Non-pigmented ciliary epithelial cell (primary cell): ENCODE results near the gene TGM5.
"Not testable (repeated sequence)": the region's sequence is repeated elsewhere in the genome, so short reads cannot be mapped to it uniquely, and the experiment has no call there.

ENCODE experiments used
- DNase-seq: peaks from one replicate; pipeline ENCODE4 v3.0.0-alpha.2; 2010; ENCODE audit warnings: low read depth

Gene TGM5

DNA sequence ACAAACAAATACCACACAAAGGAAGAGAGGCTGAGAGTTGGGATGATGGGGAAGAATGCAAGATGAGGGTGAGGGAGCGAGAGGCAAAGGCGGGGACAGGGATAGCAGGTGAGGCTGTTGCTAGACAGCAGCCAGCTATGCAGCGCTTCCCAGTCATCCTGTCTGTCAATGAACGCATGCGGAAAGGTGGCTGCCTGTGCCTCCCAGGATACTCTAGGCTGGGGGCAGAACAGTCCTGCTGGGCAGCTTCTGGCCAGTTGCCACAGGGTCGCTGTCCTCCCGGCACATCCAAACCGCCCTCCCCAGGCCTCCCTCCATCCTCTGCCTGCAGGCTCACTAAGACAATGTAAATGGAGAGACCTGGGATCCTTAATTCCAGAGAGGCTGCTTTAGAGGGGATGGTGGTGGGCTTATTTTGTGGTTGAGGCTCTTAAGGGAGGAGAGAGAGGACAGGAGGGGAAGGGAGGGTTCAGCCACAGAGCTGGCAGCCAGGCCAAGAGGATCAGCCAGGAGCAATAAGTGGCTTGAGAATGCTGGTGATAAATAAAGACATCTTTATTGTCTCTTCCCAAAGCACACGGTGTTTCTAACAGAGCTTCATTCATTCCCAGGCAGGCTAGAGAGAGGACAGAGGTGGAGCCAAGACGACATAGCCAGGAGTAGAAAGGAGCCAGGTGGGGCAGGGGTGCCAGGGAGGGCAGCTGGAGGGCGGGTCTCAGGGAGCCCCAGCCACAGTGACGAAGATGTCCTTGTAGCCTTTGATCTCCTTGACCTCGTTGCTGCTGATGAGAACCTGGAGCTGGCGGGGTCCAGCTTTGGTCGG lies 9.2 kb upstream of the TGM5 start:
- no peak for DNase-seq

DNA sequence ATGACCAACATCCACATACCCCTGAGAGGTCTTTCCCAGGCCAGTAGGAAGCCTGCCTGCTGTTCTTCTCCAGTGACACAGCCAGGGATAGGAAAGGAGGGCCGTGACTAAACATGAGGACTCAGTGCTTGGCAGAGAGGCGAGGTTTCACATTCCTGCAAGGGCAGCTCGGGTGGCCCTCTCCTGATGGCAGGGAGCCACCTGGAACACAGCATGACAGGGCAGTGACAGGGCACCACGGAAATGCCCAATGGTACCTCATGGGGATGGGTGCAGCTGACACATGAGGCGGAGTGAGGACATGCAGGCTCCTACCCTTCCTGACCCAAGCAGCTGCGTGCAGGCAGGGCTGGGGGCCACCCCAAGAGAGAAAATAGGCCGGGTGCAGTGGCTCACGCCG lies 7.4 kb upstream of the TGM5 start:
- DNase-seq = no peak

DNA sequence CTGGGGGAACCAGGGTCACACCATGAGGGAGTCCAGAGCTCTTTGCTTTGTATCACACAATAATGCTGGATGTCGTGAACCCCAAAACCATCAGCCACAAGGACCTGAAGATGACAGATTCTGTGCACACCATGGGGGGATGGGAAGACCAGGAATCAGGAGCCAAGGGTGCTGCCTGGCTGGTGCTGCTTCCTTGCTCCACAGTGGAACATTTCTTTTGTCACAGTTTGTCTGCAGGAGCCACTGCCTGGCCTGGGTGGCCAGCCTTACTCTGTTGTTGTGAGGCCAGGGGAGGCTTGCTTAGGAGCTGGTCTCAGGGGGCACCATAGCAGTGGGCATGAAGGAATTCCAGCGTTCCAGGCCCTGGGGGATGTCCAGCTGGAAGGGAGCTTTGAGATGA lies 6.5 kb upstream of the TGM5 start:
- DNase-seq = no peak

DNA sequence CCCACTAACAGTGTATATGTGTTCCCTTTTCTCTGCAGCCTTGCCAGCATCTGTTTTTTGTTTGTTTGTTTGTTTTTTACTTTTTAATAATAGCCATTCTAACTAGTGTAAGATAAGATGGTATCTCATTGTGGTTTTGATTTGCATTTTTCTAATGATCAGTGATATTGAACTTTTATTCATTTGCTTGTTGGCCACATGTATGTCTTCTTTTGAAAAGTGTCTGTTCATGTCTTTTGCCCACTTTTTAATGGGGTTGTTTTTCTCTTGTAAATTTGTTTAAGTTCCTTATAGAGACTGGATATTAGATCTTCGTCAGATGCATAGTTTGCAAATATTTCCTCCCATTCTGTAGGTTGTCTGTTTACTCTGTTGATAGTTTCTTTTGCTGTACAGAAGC lies 5.2 kb upstream of the TGM5 start:
- not testable (repeated sequence) for DNase-seq

DNA sequence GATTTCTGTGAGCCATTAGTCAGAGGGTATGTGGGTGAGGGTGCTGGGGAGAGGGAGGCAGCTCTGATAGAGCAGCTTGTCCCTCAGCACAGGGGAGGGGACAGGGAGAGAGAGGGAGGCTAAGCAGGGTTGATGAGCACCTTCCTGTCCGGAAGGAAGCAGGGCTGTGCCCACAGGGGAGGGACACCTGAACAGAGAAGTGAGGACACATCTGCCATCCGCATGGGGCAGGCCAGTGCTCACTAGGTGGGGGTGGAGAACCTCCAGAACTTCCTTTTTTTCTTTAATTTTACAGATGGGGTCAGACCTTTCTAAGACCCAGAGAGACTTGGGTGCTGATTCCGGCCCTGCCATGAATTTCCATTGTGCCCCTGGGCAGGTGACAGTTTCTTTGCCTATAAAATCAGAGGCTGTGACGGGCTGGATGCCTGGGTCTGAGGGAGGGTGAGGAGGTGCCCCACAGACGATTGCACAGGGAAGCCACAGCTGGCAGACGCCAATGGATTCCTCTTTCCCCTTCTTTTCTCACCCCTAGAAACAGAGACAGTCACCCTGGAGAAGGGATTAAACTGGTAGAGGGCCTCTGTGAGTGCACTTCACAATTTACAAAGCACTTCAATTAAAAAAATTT lies 4.1 kb upstream of the TGM5 start:
- DNase-seq = no peak

DNA sequence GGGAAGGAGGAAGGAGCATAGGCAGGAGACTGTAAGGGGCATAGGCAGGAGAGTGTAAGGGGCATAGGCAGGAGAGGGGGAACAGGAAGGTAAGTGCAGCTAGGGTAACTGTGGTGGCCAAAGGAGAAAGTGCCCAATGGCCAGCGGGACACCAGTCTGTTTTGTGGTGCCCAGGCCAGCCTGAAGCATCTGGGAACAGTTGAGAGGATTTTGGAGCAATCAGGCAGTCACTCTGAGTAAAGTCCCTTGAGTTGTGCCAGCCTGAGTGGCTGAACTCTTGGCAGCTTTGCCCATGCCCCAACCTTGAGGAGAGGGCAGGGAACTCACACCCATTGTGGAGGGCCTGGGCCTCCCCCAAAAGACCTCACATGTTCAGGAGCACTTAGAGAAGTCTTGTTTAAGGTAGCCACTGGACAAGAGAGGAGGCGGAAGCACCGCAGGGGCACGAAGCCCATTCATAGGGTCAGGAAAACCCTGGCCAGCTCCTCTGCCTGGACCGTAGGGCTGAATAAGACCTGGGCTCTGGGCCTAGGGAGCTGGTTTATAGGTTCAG lies 3.5 kb upstream of the TGM5 start:
- no peak for DNase-seq

DNA sequence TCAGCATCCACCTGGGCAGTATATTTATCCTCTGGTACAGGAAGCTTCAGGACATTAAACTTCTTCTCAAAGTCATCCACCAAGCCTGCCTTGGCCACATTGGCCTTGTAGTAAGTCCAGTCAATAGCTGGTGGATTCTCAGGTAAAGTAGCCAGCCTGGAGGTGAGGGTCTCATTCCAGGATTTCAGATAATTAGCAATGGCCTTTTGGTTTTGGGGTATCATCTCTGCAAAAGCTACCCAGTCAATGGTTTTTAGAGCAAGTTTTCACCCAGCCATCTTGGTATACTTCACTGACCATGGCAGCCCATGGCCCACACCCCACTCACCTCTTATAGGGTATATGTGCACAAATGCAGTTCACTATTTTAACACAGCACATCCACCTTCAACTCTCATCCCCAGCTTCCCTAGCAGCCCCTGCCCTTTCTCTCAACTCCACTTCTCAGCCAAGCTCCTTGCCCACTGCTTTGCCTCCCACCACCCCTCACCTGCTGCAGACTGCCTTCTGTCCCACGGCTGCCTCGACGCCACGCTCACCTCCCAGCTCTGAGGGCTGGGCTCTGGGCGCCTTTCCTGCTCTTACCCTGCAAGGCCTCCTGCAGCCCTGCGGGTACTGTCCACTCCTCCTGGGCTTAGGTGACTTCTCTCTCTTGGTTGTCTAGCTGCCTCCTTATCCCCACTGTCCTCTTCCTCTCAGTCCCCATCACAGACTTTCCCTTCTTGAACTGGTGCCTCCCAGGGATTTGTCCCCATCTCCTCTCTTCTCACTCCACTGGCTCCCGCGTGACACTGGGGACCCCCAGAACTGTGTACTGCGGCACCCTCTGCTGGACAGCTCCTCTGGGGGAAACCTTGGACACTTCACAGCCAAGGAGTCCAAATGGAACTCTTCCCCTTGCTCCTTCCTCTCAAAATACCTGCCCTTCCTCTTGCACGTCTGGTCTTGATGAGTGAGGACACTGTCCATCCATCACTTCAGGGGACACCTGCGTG lies 1.7 kb upstream of the TGM5 start:
- DNase-seq = no peak

DNA sequence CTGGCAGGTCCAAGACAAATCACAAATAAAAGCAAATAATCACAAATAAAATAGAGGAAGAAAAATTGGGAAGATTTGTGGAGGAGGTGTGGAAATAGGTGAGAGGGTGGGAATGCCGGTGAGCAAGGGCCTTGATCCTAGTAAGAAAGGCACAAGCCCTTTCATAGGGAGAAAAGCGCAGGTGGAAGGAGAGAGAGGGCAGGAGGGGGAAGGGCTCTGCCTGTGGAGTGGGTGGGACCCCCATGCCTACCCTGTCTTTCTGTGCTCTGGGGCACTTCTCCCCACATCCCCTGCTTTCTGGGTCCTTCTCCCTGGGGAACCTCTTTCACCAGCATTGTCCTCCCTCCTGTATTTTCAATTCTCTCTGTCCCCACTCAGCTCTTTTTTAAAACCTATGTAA lies 711 bp upstream of the TGM5 start:
- no peak for DNase-seq

DNA sequence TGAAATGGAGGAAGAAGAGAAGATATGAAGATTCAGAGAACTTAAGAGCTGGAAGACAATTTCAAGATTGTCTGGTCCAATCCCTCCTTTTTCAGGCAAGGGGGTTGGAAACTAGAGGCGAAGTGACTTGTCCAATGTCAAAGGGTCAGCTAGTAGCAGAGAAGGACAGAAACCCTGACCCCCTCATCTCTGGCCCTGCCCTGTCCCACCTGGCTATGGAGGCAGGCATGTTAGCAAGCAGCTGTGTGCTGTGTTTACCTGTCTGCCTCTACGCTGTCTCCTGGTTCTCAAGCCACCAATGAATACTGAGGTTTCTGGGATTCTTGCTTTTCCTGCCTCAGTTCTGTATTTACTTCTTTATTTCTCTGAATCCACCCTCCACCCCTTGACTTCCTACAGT lies 342 bp downstream of the TGM5 start:
- DNase-seq = no peak

DNA sequence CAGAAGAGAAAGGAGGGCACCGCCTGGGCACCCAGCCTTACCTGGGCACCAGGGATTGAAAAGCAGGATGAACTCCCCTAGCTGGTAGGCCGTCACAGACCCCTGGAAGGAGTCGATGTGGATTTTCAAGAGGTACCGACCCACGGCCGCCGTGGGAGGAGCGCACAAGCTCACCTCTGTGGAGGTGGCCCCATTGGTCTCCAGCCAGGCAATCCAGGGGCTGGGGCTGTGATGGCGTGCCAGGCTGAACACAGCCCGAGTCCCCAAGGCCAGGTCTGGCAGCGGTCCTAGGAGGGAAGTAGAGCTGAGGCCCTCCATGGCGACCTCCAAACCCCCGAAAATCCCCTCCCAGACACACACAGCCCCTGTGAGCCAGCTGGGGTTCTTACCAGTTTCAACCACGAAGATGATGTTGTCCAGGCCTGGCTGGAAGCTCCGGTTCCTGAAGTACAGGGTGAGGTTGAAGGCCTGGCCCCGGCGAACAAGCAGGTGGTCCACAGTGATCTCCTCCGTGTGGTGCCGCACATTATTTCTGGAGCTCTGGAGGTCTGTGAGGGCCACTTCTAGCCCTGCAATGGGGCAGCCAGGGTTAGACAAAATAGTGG lies 6.6 kb downstream of the TGM5 start:
- DNase-seq = no peak

DNA sequence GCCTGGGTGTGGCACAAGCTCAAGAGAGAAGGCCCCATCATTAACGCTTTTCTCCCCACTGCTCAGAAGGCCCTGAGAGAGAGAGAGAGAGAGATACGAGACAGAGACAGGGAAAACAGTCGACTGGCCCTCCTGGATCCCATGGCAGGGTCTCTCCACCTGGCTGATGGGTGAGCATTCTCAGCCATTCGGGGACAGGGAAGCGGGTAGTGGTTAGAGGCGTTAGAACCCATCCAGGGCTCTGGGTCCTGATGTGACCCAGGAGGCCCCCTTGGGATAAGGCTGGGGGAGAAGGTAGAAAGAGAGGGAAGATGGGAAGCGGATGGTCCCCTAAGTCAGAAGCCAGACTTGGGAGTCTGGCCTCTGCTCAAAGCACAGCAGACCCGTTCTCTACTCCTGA lies 7.9 kb downstream of the TGM5 start:
- DNase-seq = no peak

DNA sequence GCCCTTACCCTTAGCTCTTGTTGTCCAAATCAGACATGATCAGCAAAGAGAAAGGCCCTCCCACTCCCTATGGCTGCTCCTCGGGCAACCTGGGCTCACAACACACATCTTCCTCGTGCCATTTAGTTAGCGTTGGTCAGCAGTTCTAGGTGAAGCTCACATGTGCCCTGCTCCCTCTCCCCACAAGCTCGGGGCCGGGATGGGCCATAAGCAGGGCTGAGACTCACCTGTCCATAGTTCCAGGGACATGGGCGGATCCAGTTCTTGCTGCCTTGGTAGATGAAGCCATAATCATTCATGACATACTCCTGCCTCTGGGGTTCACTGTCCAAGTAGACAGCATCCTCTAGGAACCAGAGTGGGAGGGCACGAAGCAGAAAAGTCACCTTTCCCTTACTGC lies 10.4 kb downstream of the TGM5 start:
- DNase-seq = no peak

DNA sequence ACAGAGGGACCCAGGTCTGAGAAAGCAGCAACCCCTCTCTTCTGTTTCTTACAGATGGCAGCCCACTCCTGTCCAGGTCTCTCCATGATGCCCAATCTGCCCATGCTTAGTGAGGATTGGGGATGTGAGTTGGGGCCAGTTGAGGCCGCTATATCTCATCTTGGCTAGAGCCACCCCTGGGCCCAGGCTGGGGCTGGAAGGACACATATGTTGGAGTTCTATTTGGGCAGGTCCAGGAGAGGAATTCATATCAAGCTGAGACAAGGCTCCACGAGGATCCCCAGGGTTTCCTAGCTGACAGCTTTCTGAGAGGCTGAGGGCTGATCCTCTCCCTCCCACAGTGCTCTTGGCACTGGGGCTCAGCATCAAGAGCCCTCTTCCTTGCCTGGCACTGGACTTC lies 11.4 kb downstream of the TGM5 start:
- DNase-seq = no peak

DNA sequence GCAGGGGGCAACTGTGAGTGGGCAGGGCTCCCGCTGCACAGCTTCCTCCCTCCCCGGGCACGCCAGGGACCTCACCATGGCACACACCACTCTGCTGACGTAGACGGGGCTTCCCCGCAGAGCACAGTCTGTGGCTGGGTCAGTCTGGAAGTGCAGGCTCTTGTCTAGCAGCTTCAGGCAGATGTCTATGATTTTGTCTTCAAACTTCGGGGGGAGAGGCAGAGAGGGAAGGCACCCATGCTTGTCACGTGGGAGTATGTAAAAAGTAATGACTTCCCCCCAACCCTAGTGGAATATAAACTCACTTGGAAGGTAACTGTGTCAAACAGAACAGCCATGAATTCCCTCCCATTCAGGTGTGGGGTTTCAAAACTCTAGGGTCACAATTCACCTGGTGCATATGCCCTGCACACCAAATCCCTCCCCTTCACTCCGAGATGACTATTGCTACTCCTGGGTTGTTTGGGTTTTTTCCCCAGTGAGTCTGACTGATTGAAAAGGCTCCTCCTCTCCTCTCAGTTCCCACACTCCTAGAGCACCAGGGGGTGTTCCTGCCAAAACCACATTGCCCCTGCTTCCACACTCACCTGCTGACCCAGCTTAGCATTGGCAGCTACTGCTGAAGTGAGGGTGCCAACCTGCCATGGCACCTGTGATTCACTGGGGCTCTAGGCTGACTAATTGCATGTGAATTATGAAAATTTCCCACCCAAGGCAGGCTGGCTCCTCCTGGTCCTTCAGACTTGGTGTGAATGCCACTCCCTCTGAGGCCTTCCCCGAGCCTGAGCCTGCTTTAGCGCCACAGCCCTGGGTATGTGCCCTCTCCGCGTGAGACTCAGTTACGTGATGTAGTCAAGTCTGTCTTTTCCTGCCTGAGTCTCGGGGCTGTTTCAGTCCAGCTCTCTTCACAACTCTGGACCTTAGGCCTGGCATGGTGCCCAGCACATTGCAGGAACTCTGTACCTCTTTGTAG lies 13.0 kb downstream of the TGM5 start:
- DNase-seq = no peak

DNA sequence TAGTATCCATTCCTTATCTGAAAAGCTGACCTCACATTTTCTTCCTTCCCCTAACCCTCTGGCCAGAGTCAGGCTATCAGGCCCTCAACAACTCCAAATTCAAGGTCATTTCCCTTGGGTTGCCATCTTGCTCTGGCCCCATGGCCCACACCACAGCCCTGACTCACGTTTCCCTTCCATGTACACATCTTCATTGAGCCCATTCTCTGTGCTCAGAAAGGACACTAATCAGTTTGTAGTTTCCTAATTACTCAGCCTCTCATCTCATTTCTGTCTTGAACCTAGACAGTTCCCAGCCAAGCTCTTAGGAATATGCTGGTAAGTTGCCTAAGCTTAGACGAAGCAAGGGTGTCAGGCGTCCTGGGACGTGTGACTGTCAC lies 14.9 kb downstream of the TGM5 start:
- DNase-seq = no peak

DNA sequence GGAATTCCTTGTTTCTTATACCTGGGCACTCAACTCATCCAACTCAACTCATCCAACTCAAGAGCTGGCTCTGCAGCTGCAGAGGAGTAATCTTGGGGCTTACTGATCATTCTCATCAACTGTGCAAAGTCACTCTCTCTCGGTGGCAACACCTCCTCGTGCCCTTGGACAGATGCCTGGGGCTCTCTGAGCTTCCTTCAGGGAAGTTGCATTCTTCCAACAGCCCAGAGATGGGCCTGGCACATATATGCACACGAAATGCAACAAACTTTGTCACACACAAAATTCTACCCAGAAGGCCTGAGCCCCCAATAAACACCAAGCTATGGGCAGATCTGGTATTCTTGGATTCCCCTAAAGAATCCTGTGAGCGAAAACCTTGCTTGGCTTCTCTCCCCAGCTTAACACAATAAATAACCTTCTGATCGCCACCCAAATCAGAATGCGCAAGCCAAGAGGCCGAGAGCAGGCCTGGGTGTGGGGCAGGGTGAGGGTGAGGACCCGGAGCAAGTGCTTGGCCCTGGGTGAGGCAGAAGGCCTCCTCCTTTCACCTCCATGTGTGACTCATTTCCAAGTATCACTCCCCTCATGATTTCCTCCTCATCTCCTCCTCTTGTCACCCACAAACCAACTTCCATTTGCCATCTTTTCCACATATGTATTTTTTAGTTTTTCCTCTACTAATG lies 15.4 kb downstream of the TGM5 start:
- no peak for DNase-seq

DNA sequence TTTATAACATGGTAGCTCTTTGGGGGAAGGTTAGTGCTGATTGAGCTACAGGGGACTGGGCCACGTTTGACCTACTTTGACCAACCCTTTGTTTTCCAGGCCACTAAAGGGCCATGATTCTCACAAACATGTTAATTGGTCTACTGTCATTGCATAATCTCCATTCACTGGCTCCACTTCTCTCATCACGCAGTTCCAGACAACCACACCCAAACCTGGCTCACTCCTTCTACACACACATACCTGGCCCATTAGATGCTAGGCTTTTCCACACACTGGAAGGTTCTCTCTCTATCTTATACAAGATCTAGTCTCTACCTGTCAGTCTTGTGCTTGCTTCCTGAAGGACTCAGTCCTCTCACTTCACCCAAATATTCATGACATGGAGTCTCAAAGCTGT lies 15.9 kb downstream of the TGM5 start:
- DNase-seq = no peak

DNA sequence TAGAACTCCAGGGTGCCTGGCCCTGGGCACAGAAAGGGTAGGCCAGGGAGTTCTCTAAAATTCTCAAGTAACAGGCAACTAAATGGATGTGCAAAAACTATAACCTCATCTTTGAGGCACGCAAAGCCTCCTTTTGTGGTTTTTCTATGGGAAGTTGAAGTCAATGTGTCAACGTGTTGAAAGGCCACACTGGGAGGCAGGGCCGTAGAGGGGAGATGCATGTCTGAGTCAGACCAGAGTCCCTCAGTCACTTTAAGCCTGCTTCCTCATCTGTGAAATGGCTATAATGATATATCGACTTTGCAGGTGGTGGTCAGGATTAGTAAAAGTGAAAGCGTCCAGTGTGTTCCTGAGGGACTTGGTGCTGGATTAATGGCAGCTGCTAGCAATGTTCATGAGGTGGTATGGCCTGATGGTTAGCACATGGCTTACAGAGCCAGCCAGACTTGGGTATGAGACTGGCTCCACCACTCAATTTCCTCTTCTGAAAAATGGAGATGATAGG lies 17.0 kb downstream of the TGM5 start:
- peak; percentile 76 for DNase-seq

DNA sequence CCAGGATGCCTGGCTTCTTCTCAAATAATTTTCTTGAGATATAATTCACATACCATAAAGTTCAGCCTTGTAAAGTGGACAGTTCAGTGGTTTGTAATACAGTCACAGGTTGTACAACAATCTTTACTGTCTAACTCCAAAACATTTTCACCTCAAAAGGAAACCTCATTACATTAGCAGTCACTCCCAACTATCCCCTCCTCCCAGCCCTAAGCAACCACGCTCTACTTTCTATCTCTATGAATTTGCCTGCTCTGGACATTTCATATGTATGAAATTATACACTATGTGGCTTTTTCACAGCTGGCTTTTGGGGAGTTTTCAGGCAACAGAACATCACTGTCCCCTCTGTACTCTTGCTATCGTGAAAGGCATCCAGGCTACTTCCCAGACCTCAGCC lies 17.5 kb downstream of the TGM5 start:
- DNase-seq = no peak

DNA sequence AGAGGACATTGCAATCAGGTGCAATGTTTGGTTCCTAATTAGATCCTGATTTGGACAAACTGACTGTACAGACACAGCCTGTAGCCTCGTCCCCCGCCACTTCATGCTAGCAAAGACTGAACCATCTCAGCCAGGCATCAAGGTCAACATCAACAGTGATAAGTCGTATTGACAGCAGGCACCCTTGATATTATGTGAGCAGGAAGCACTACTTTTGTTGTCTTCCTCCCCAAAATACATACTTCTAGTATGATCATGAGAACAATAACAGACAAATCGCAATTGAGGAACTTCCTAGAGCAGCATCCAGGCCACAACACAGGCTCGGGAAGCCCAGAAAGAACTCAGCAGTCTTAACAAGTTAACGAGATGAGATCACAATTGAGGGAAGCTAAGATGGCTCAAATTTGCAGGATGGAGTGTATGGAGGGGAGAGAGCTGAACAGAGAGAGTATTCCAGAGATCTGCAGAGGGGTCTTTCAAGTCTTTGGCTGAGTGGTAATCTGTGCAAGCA lies 20.4 kb downstream of the TGM5 start:
- no peak for DNase-seq
